Measurements from ENCODE around the gene ORM1.

The ORM1 gene

GRCh38 chr9:114351932-114352331 lies 29.0 kb downstream of the ORM1 start:
- Histone ChIP-seq H3K27ac (ENCODE audit: extremely low read depth, low read depth, low read length) (no peak overlapping the region), H3K4me1 (ENCODE audit: control insufficient read depth, insufficient read depth, low read length) (peaks cover 8% of the 10 kb centered on the region), H3K36me3 (ENCODE audit: control insufficient read depth in 2 of 2, insufficient read depth in 1 of 2, low read length in 2 of 2) (no peaks in the 10 kb centered on the region), H3K4me3 (ENCODE audit: low read depth, low read length) (no peak overlapping the region), H3K9me3 (ENCODE audit: control insufficient read depth, insufficient read depth, low read depth, low read length) (no peaks in the 10 kb centered on the region)
- TF ChIP-seq KLF9 (tag by site-specific recombination; IDR thresholded peaks at IDR 0.05; ENCODE audit: low read depth) (no peak), ZNF248 (tag by site-specific recombination; IDR thresholded peaks at IDR 0.05) (no peak), ZFHX2 (tag by site-specific recombination; conservative IDR thresholded peaks at IDR 0.05) (no peak)
- TF ChIP-seq, protein P1, sequence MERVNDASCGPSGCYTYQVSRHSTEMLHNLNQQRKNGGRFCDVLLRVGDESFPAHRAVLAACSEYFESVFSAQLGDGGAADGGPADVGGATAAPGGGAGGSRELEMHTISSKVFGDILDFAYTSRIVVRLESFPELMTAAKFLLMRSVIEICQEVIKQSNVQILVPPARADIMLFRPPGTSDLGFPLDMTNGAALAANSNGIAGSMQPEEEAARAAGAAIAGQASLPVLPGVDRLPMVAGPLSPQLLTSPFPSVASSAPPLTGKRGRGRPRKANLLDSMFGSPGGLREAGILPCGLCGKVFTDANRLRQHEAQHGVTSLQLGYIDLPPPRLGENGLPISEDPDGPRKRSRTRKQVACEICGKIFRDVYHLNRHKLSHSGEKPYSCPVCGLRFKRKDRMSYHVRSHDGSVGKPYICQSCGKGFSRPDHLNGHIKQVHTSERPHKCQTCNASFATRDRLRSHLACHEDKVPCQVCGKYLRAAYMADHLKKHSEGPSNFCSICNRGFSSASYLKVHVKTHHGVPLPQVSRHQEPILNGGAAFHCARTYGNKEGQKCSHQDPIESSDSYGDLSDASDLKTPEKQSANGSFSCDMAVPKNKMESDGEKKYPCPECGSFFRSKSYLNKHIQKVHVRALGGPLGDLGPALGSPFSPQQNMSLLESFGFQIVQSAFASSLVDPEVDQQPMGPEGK (tag by site-specific recombination; IDR thresholded peaks at IDR 0.05) = no peak
- POLR2A ChIA-PET = no interaction called here
- CTCF ChIA-PET = interaction anchor here (0.6 to 4.0 kb wide), 5 partner anchors 13 to 309 kb away, joined by 3 to 17 read pairs (median 4); no protein-coding TSS in a partner anchor

DNA sequence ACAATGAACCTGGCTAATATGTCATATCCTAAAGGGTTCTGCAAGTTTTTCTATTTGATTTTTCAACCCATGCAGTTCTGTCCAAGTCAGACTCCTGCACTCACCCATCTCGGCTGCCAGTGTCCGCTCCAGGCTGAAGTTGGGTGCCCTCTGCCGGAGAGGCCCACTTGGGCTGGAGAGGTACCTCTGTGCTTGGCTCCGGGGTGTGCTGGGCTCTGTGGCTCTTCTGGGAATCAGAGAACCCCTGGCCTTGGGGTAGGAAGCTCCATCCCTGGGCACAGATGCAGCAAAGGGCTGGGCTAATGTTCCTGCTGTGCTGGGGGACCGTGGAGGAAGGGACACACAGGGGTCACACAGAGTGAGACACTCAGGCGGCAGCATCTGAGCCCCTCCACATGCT lies 32.9 kb downstream of the ORM1 start:
- Histone ChIP-seq H3K36me3 (ENCODE audit: control insufficient read depth in 2 of 2, insufficient read depth in 1 of 2, low read length in 2 of 2) (peaks cover 0 to 14% of the 10 kb centered on the region in 2 experiments; a peak in 1 of 3 replicates), H3K4me1 (ENCODE audit: control insufficient read depth, insufficient read depth, low read length) (no peaks in the 10 kb centered on the region), H3K9me3 (ENCODE audit: control insufficient read depth, insufficient read depth, low read depth, low read length) (no peaks in the 10 kb centered on the region), H3K4me3 (ENCODE audit: low read depth, low read length) (no peak overlapping the region), H3K27ac (ENCODE audit: extremely low read depth, low read depth, low read length) (no peak overlapping the region)
- CTCF ChIA-PET = interaction anchor here (0.6 to 1.2 kb wide), 3 partner anchors 11 to 166 kb away, joined by 3 to 4 read pairs (median 3); no protein-coding TSS in a partner anchor
- POLR2A ChIA-PET = no interaction called here
- TF ChIP-seq MEIS1 (CRISPR knock-in tag; IDR thresholded peaks at IDR 0.05; ENCODE audit: borderline replicate concordance) (no peak), ZNF239 (tag by site-specific recombination; IDR thresholded peaks at IDR 0.05) (no peak), ZNF248 (tag by site-specific recombination; IDR thresholded peaks at IDR 0.05) (no peak), ZNF362 (tag by site-specific recombination; IDR thresholded peaks at IDR 0.05) (no peak), KLF1 (tag by site-specific recombination; IDR thresholded peaks at IDR 0.05) (no peak), WT1 (tag by site-specific recombination; IDR thresholded peaks at IDR 0.05) (no peak), ZNF169 (tag by site-specific recombination; IDR thresholded peaks at IDR 0.05) (no peak), ZNF561 (tag by site-specific recombination; IDR thresholded peaks at IDR 0.05; ENCODE audit: borderline replicate concordance) (no peak), YY1 (tag by site-specific recombination; IDR thresholded peaks at IDR 0.05) (no peak), REPIN1 (tag by site-specific recombination; IDR thresholded peaks at IDR 0.05; ENCODE audit: low read depth) (no peak)
- TF ChIP-seq, protein P2, sequence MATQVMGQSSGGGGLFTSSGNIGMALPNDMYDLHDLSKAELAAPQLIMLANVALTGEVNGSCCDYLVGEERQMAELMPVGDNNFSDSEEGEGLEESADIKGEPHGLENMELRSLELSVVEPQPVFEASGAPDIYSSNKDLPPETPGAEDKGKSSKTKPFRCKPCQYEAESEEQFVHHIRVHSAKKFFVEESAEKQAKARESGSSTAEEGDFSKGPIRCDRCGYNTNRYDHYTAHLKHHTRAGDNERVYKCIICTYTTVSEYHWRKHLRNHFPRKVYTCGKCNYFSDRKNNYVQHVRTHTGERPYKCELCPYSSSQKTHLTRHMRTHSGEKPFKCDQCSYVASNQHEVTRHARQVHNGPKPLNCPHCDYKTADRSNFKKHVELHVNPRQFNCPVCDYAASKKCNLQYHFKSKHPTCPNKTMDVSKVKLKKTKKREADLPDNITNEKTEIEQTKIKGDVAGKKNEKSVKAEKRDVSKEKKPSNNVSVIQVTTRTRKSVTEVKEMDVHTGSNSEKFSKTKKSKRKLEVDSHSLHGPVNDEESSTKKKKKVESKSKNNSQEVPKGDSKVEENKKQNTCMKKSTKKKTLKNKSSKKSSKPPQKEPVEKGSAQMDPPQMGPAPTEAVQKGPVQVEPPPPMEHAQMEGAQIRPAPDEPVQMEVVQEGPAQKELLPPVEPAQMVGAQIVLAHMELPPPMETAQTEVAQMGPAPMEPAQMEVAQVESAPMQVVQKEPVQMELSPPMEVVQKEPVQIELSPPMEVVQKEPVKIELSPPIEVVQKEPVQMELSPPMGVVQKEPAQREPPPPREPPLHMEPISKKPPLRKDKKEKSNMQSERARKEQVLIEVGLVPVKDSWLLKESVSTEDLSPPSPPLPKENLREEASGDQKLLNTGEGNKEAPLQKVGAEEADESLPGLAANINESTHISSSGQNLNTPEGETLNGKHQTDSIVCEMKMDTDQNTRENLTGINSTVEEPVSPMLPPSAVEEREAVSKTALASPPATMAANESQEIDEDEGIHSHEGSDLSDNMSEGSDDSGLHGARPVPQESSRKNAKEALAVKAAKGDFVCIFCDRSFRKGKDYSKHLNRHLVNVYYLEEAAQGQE (tag by site-specific recombination; IDR thresholded peaks at IDR 0.05) = no peak

GRCh38 chr9:114356792-114357191 lies 33.9 kb downstream of the ORM1 start:
- H3K27ac ChIP-seq (ENCODE audit: extremely low read depth, low read depth, low read length) = no peak overlapping the region
- TF ChIP-seq GLIS1 (tag by site-specific recombination; IDR thresholded peaks at IDR 0.05) (peak; percentile 47), ZFP41 (tag by site-specific recombination; IDR thresholded peaks at IDR 0.05; ENCODE audit: borderline replicate concordance) (no peak), ZIC2 (tag by site-specific recombination; IDR thresholded peaks at IDR 0.05) (peak; percentile 91)
- no peaks in the 10 kb centered on the region for H3K4me1 ChIP-seq (ENCODE audit: control insufficient read depth, insufficient read depth, low read length)
- ChIA-PET CTCF (interaction anchor here (0.7 to 1.2 kb wide), 2 partner anchors 10 to 153 kb away, joined by 3 to 5 read pairs; no protein-coding TSS in a partner anchor), POLR2A (no interaction called here)
- no peak overlapping the region for H3K4me3 ChIP-seq (ENCODE audit: low read depth, low read length)
- no peaks in the 10 kb centered on the region for H3K9me3 ChIP-seq (ENCODE audit: control insufficient read depth, insufficient read depth, low read depth, low read length)
- H3K36me3 ChIP-seq (ENCODE audit: control insufficient read depth in 2 of 2, insufficient read depth in 1 of 2, low read length in 2 of 2) = peaks cover 0 to 14% of the 10 kb centered on the region in 2 experiments; a peak in 1 of 3 replicates

Data from HEK293 (cell line).